Thyroid gland (tissue), 4 donors: ENCODE measurements around the gene ATXN2L. TPM values are rescaled to one million over a fixed set of nuclear protein-coding genes. Genes with fewer than 3 reads are reported as not detected.

ENCODE experiments used
- DNase-seq, 2 donors: peaks; one replicate each; pipeline ENCODE4 v3.0.0-alpha.2; 2019
- H3K27ac ChIP-seq, 3 donors: fragments of 200-600 bp; sonication (generic); 1 replicate in 2 of 3; 2 replicates in 1 of 3; pipeline ENCODE4 v1.5.1; 2016 to 2019; ENCODE audit warnings: mild to moderate bottlenecking in 1 of 3, moderate library complexity in 1 of 3
- H3K27me3 ChIP-seq: fragments of 200-600 bp; sonication (generic); one replicate; pipeline ENCODE4 v1.5.1; 2019
- H3K36me3 ChIP-seq, 2 donors: fragments of 200-600 bp; sonication (generic); one replicate each; pipeline ENCODE4 v1.5.1; 2016 to 2019
- H3K4me1 ChIP-seq, 2 donors: fragments of 200-600 bp; sonication (generic); one replicate each; pipeline ENCODE4 v1.5.1; 2017 to 2019
- H3K4me3 ChIP-seq, 3 donors: fragments of 200-600 bp; sonication (generic); replicated peaks in 1 of 3; 1 replicate in 2 of 3; 2 replicates in 1 of 3; pipeline ENCODE4 v1.5.1; 2016; ENCODE audit warnings: mild to moderate bottlenecking in 1 of 3
- H3K9me3 ChIP-seq: fragments of 200-600 bp; sonication (generic); one replicate; pipeline ENCODE4 v1.5.1; 2017
- CTCF ChIP-seq, 6 experiments: fragments of 200-600 bp in 3 of 6; fragments of 450-650 bp in 3 of 6; sonication (generic) in 3 of 6; IDR thresholded peaks; one replicate each; pipeline ENCODE4 v1.5.1; 2016 to 2019; ENCODE audit warnings: antibody characterized with exemption in 6 of 6, mild to moderate bottlenecking in 2 of 6, inconsistent platforms in 1 of 6, moderate library complexity in 1 of 6
- POLR2A ChIP-seq, 2 donors: fragments of 450-650 bp; IDR thresholded peaks; one replicate each; pipeline ENCODE4 v1.6.1; 2017; ENCODE audit warnings: antibody characterized with exemption in 2 of 2, mild to moderate bottlenecking in 2 of 2, moderate library complexity in 1 of 2
- WGBS, 2 donors: methylation state at CpG; one replicate each; pipeline ENCODE4 v1.1.5; 2017; 5-methylcytosine and 5-hydroxymethylcytosine counted together
- intact Hi-C: fragments of 100-400 bp; cut with DNase I; formaldehyde crosslinking; loops from one replicate; pipeline ENCODE4 v1.15.1; 2023
- total RNA-seq, 4 donors: library from RNA; depleted of rRNA; stranded (reverse); fragments of >200 nt; gene quantifications; one replicate each; pipeline ENCODE4 v1.2.3, GENCODE V29; 2016

The ATXN2L gene
- total RNA-seq, 4 donors from 2014 or later, result 49.3 to 78.7 (median 62.0) TPM

- TF ChIP-seq CTCF (IDR thresholded peaks at IDR 0.05) (no peak), POLR2A (IDR thresholded peaks at IDR 0.05) (no peak)
- intact Hi-C loops, result loop anchor here (5.0 kb wide), 1 partner anchor 50 kb away; the partner anchor contains the start of gene RABEP2
- H3K27me3 ChIP-seq, result no peaks in the 10 kb centered on the region
- DNase-seq, result no peak
- peaks cover 7 to 12% of the 10 kb centered on the region in 2 donors for H3K4me1 ChIP-seq
- 54 to 68% methylated on average over 1 to 2 of the region's 2 CpGs for WGBS, 2 donors
- no peak overlapping the region for H3K4me3 ChIP-seq
- no peak overlapping the region for H3K27ac ChIP-seq
- peaks cover 3 to 16% of the 10 kb centered on the region in 2 donors for H3K36me3 ChIP-seq
- H3K9me3 ChIP-seq, result no peaks in the 10 kb centered on the region
These were observed 54.8 kb downstream of the ATXN2L start for GRCh38 chr16:28877655-28878000.

DNA sequence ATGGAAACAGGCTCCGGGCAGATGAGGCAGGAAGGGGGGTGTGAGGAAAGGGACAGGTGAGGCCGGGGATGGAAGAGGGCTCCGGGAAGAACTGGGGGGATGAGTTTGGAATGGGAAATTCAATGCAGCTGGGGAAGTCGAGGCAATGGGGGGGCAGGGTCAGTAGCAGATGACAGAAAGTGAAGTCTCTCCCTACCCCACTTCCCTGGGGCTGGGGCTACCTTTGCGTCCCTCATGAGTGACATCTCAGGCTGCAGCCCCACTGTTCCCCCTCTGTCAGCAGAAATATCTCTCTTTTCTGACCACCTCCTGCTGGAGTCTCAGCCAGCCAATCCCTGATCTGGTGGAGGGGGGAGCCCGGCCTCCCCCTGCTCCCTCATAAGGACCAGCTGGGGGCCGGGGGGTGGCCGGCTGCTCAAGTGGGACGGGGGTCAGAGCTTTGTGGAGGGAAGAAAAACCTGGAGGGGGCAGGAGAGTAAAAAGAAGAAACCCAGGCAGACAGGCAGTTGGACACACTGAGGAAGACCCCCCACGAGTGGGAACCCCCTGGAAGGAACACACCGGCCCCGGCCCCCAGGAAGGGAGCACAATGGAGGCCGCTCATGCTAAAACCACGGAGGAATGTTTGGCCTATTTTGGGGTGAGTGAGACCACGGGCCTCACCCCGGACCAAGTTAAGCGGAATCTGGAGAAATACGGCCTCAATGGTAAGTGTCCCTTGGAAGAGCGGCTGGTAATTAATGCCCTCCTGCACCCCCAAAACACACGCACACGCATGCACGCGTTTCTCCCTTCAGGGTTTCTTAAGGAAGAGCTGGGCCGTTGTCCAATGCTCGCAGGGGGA, 55.5 kb downstream of the ATXN2L start, which contains the start of gene ATP2A1:
Gene ATP2A1 (plus strand): TSS at position 406 of the 844 bp plus-strand sequence. CDS start 184 bp downstream, at position 590.
- 68 to 74% methylated on average over 25 of the region's 25 CpGs for WGBS, 2 donors
- H3K27ac ChIP-seq, result no peak within 1 kb of the TSS
- no peaks in the 10 kb centered on the region for H3K27me3 ChIP-seq
- TF ChIP-seq CTCF (IDR thresholded peaks at IDR 0.05) (no peak), POLR2A (IDR thresholded peaks at IDR 0.05) (no peak)
- no peaks in the 10 kb centered on the region for H3K9me3 ChIP-seq
- no peak for DNase-seq
- H3K4me3 ChIP-seq, result peak within 1 kb of the TSS in 2 of 3 donors; percentile 44 to 54
- H3K36me3 ChIP-seq, result peaks cover 3 to 14% of the 10 kb centered on the region in 2 donors
- intact Hi-C loops, result loop anchor here (5.0 kb wide), 1 partner anchor 49 kb away; the partner anchor contains the start of gene RABEP2
- peaks cover 7 to 12% of the 10 kb centered on the region in 2 donors for H3K4me1 ChIP-seq

- Histone ChIP-seq H3K9me3 (no peaks in the 10 kb centered on the region), H3K27me3 (no peaks in the 10 kb centered on the region), H3K4me3 (peak overlapping the region in 2 of 3 donors; percentile 44 to 54), H3K4me1 (peaks cover 7 to 12% of the 10 kb centered on the region in 2 donors), H3K36me3 (peaks cover 3 to 4% of the 10 kb centered on the region in 2 donors), H3K27ac (no peak overlapping the region)
- intact Hi-C loops, result loop anchor here (5.0 kb wide), 1 partner anchor 48 kb away; the partner anchor contains the start of gene RABEP2
- no peak for DNase-seq
- TF ChIP-seq POLR2A (IDR thresholded peaks at IDR 0.05), result no peak
- no peak for TF ChIP-seq CTCF (IDR thresholded peaks at IDR 0.05)
- 3 to 5% methylated on average over 7 to 10 of the region's 27 CpGs for WGBS, 2 donors
These were observed 56.6 kb downstream of the ATXN2L start for GRCh38 chr16:28879261-28879840.

DNA sequence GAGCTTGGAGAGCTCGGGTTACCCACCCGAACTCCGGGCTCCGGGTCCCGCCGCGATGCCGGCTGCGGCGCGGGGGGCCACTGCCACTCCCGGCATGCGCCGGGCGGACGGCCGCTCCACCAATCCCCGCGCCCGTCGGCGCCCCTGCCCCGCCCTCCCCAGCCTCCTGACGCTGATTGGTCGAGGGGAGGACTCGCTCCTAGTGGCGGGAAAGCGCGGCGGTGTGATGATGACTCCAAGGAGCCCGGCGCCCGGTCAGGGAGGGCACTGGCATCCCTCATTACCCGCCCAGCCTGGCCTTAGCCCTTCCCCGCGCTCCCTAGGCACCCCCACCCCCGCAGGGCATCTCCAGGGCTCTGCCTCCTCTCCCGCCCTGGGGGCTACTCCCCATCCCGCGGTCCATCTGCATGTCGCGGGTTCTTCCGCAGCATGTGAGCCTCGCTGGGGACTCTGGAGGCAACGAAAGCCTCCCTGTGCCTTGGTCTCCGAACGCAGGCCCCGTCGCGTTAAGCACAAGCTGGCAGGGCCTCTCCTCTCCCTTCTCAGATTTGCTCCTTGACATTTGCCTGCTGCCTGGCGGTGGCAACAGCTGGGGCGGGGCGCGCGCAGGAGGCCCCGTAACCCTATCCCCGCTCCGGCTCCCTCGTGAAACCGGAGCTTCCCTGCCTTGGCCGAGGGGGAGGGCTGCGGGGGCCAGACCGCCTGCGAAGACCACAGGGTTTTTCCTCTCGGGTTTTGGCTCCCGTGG, 57.2 kb downstream of the ATXN2L start:
- peaks cover 7 to 12% of the 10 kb centered on the region in 2 donors for H3K4me1 ChIP-seq
- no peak overlapping the region for H3K27ac ChIP-seq
- TF ChIP-seq CTCF (IDR thresholded peaks at IDR 0.05) (peak in 3 of 6 experiments; percentile 5 to 23 (median 12)), POLR2A (IDR thresholded peaks at IDR 0.05) (no peak)
- WGBS, 2 donors, result 1 to 3% methylated on average over 14 to 44 of the region's 66 CpGs
- no peaks in the 10 kb centered on the region for H3K9me3 ChIP-seq
- H3K4me3 ChIP-seq, result peak overlapping the region in 2 of 3 donors; percentile 44 to 54
- intact Hi-C loops, result loop anchor here (5.0 kb wide), 2 partner anchors 47 to 62 kb away; partner anchors contain the start of gene RABEP2
- no peaks in the 10 kb centered on the region for H3K27me3 ChIP-seq
- no peaks in the 10 kb centered on the region for H3K36me3 ChIP-seq
- DNase-seq, result peak; percentile 76 to 78
